HEK293 (cell line): ENCODE results near the gene IGF2R.

Source experiments
- CTCF ChIA-PET: fragments of 350-600 bp; formaldehyde crosslinking; extraction: SDS; loops from one replicate; lab custom pipeline; 2021; ENCODE audit warnings: antibody characterized with exemption; lab: Yijun Ruan, JAX
- POLR2A ChIA-PET: fragments of 300-600 bp; formaldehyde crosslinking; extraction: SDS; loops from one replicate; lab custom pipeline; 2020; ENCODE audit warnings: antibody characterized with exemption, inconsistent platforms; lab: Yijun Ruan, JAX
- H3K27ac ChIP-seq: fragments of 200-500 bp; sonication (Bioruptor generic); 2 replicates; pipeline ENCODE4 v1.5.1; 2014; ENCODE audit warnings: low read depth, low read length, control low read depth, inconsistent platforms; ENCODE audit errors: extremely low read depth
- H3K36me3 ChIP-seq, 2 experiments: fragments of 200-500 bp in 1 of 2; sonication (Bioruptor generic) in 1 of 2; 1 replicate in 1 of 2; 2 replicates in 1 of 2; pipeline ENCODE4 v1.5.1; 2014 to 2017; ENCODE audit warnings: inconsistent platforms in 2 of 2, low read length in 2 of 2; ENCODE audit not compliant: control insufficient read depth in 2 of 2, insufficient read depth in 1 of 2
- H3K4me1 ChIP-seq: fragments of 200-500 bp; sonication (Bioruptor generic); 2 replicates; pipeline ENCODE4 v1.5.1; 2014; ENCODE audit warnings: mild to moderate bottlenecking, low read length, inconsistent platforms; ENCODE audit not compliant: control insufficient read depth, insufficient read depth
- H3K4me3 ChIP-seq: 2 replicates; pipeline ENCODE4 v1.5.1; 2011; ENCODE audit warnings: low read depth, mild to moderate bottlenecking, control low read depth, low read length, moderate library complexity
- H3K9me3 ChIP-seq: fragments of 200-500 bp; sonication (Bioruptor generic); 2 replicates; pipeline ENCODE4 v1.5.1; 2014; ENCODE audit warnings: low read depth, low read length, inconsistent platforms; ENCODE audit not compliant: control insufficient read depth, insufficient read depth
- BCL6B ChIP-seq: fragments of 450-650 bp; formaldehyde crosslinking; IDR thresholded peaks from 2 replicates; pipeline ENCODE4 v1.5.1; 2017; ENCODE audit warnings: missing biosample characterization, missing genetic modification characterization
- EGR2 ChIP-seq: fragments of 450-650 bp; formaldehyde crosslinking; IDR thresholded peaks from 2 replicates; pipeline ENCODE4 v1.5.1; 2016; ENCODE audit warnings: low read depth, missing biosample characterization, missing genetic modification characterization
- FEZF1 ChIP-seq: fragments of 450-650 bp; formaldehyde crosslinking; IDR thresholded peaks from 2 replicates; pipeline ENCODE4 v1.5.1; 2016; ENCODE audit warnings: missing biosample characterization, missing genetic modification characterization
- GLIS1 ChIP-seq: fragments of 450-650 bp; formaldehyde crosslinking; IDR thresholded peaks from 2 replicates; pipeline ENCODE4 v1.5.1; 2016; ENCODE audit warnings: missing biosample characterization, missing genetic modification characterization
- OVOL3 ChIP-seq: fragments of 450-650 bp; formaldehyde crosslinking; IDR thresholded peaks from 2 replicates; pipeline ENCODE4 v1.5.1; 2016; ENCODE audit warnings: missing biosample characterization, missing genetic modification characterization
- PRDM4 ChIP-seq: fragments of 450-650 bp; formaldehyde crosslinking; IDR thresholded peaks from 2 replicates; pipeline ENCODE4 v1.5.1; 2017; ENCODE audit warnings: missing biosample characterization, missing genetic modification characterization
- RBAK ChIP-seq: fragments of 450-650 bp; formaldehyde crosslinking; IDR thresholded peaks from 2 replicates; pipeline ENCODE4 v1.5.1; 2016; ENCODE audit warnings: missing biosample characterization, missing genetic modification characterization
- SP3 ChIP-seq: fragments of 450-650 bp; formaldehyde crosslinking; IDR thresholded peaks from 2 replicates; pipeline ENCODE4 v1.5.1; 2016; ENCODE audit warnings: missing biosample characterization, missing genetic modification characterization
- TCF7L2 ChIP-seq: IDR thresholded peaks from 2 replicates; pipeline ENCODE4 v1.6.1; 2011; ENCODE audit warnings: low read depth, mild to moderate bottlenecking, inconsistent platforms, low read length, moderate library complexity, borderline replicate concordance
- ZFP3 ChIP-seq: fragments of 450-650 bp; formaldehyde crosslinking; IDR thresholded peaks from 2 replicates; pipeline ENCODE4 v1.5.1; 2016; ENCODE audit warnings: low read depth, missing biosample characterization, missing genetic modification characterization
- ZNF16 ChIP-seq: fragments of 450-650 bp; formaldehyde crosslinking; IDR thresholded peaks from 2 replicates; pipeline ENCODE4 v1.5.1; 2016; ENCODE audit warnings: low read depth, missing biosample characterization, missing genetic modification characterization
- ZNF175 ChIP-seq: fragments of 450-650 bp; formaldehyde crosslinking; IDR thresholded peaks from 2 replicates; pipeline ENCODE4 v1.5.1; 2016; ENCODE audit warnings: missing biosample characterization, missing genetic modification characterization
- ZNF184 ChIP-seq: fragments of 450-650 bp; IDR thresholded peaks from 2 replicates; pipeline ENCODE4 v1.5.1; 2018; ENCODE audit warnings: missing biosample characterization, mild to moderate bottlenecking, missing genetic modification characterization
- ZNF19 ChIP-seq: fragments of 450-650 bp; formaldehyde crosslinking; IDR thresholded peaks from 2 replicates; pipeline ENCODE4; 2016; ENCODE audit warnings: missing biosample characterization, missing genetic modification characterization, low read depth
- ZNF24 ChIP-seq: fragments of 450-650 bp; formaldehyde crosslinking; IDR thresholded peaks from 2 replicates; pipeline ENCODE4 v1.5.1; 2016; ENCODE audit warnings: missing biosample characterization, missing genetic modification characterization
- ZNF248 ChIP-seq: fragments of 450-650 bp; formaldehyde crosslinking; IDR thresholded peaks from 2 replicates; pipeline ENCODE4 v1.5.1; 2017; ENCODE audit warnings: missing biosample characterization, missing genetic modification characterization
- ZNF350 ChIP-seq: fragments of 450-650 bp; formaldehyde crosslinking; IDR thresholded peaks from 2 replicates; pipeline ENCODE4 v1.5.0; 2017; ENCODE audit warnings: missing biosample characterization, mild to moderate bottlenecking, missing genetic modification characterization
- ZNF544 ChIP-seq: fragments of 450-650 bp; formaldehyde crosslinking; IDR thresholded peaks from 2 replicates; pipeline ENCODE4 v1.5.0; 2017; ENCODE audit warnings: missing biosample characterization, missing genetic modification characterization
- ZNF585B ChIP-seq: fragments of 450-650 bp; formaldehyde crosslinking; IDR thresholded peaks from 2 replicates; pipeline ENCODE4 v1.5.1; 2016; ENCODE audit warnings: missing biosample characterization, missing genetic modification characterization
- ZNF600 ChIP-seq: fragments of 450-650 bp; formaldehyde crosslinking; IDR thresholded peaks from 2 replicates; pipeline ENCODE4 v1.5.1; 2016; ENCODE audit warnings: missing biosample characterization, missing genetic modification characterization
- ZNF777 ChIP-seq: fragments of 450-650 bp; formaldehyde crosslinking; IDR thresholded peaks from 2 replicates; pipeline ENCODE4 v1.5.1; 2017; ENCODE audit warnings: missing biosample characterization, missing genetic modification characterization, borderline replicate concordance
- ZNF791 ChIP-seq: fragments of 450-650 bp; formaldehyde crosslinking; IDR thresholded peaks from 2 replicates; pipeline ENCODE4 v1.5.1; 2016; ENCODE audit warnings: missing biosample characterization, missing genetic modification characterization
- ZNF792 ChIP-seq: fragments of 450-650 bp; formaldehyde crosslinking; IDR thresholded peaks from 2 replicates; pipeline ENCODE4 v1.5.1; 2016; ENCODE audit warnings: missing biosample characterization, missing genetic modification characterization
- ZSCAN16 ChIP-seq: fragments of 450-650 bp; formaldehyde crosslinking; IDR thresholded peaks from 2 replicates; pipeline ENCODE4 v1.5.1; 2016; ENCODE audit warnings: missing biosample characterization, missing genetic modification characterization
- TF ChIP-seq, protein P1 (sequence below): fragments of 450-650 bp; formaldehyde crosslinking; IDR thresholded peaks from 2 replicates; pipeline ENCODE4 v1.5.1; 2016; ENCODE audit warnings: missing biosample characterization, missing genetic modification characterization
- TF ChIP-seq, protein P2 (sequence below): fragments of 450-650 bp; formaldehyde crosslinking; IDR thresholded peaks from 2 replicates; pipeline ENCODE4 v1.5.1; 2016; ENCODE audit warnings: missing biosample characterization, missing genetic modification characterization
- TF ChIP-seq, protein P3 (sequence below): fragments of 450-650 bp; formaldehyde crosslinking; IDR thresholded peaks from 2 replicates; pipeline ENCODE4 v1.5.1; 2016; ENCODE audit warnings: missing biosample characterization, missing genetic modification characterization

The IGF2R gene

DNA sequence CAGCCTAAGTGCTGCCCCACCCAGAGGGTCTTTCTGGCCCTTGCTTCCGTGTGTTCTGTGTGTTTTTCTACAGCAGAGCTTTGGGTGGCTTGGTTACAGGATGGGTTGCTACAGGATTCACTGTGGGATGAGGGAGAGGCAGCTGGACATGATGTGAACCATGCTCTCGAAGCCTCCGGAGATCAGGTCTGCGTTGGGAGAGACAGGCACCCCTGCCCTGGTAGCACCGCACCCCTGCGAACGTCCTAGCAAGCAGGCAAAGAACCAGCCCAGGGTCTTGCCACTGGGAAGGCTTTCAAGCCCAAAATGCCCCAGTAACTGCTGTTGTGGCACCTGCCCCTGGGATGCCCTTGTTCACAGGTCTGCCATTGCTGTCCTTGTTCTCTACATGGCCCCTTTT, 66.4 kb downstream of the IGF2R start:
- peaks cover 4 to 94% of the 10 kb centered on the region in 2 experiments; a peak in 2 of 3 replicates for H3K36me3 ChIP-seq
- TF ChIP-seq ZNF585B (no peak), ZNF350 (tag by site-specific recombination) (no peak), ZNF248 (tag by site-specific recombination) (no peak), GLIS1 (tag by site-specific recombination) (no peak), ZNF175 (tag by site-specific recombination) (no peak), ZSCAN16 (tag by site-specific recombination) (no peak), ZNF184 (tag by site-specific recombination) (no peak), ZNF19 (tag by site-specific recombination) (no peak), ZFP3 (tag by site-specific recombination) (no peak), ZNF792 (tag by site-specific recombination) (no peak), ZNF544 (tag by site-specific recombination) (no peak), OVOL3 (tag by site-specific recombination) (no peak), TCF7L2 (no peak), ZNF24 (tag by site-specific recombination) (no peak)
- TF ChIP-seq, protein P1, sequence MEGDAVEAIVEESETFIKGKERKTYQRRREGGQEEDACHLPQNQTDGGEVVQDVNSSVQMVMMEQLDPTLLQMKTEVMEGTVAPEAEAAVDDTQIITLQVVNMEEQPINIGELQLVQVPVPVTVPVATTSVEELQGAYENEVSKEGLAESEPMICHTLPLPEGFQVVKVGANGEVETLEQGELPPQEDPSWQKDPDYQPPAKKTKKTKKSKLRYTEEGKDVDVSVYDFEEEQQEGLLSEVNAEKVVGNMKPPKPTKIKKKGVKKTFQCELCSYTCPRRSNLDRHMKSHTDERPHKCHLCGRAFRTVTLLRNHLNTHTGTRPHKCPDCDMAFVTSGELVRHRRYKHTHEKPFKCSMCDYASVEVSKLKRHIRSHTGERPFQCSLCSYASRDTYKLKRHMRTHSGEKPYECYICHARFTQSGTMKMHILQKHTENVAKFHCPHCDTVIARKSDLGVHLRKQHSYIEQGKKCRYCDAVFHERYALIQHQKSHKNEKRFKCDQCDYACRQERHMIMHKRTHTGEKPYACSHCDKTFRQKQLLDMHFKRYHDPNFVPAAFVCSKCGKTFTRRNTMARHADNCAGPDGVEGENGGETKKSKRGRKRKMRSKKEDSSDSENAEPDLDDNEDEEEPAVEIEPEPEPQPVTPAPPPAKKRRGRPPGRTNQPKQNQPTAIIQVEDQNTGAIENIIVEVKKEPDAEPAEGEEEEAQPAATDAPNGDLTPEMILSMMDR (tag by site-specific recombination): no peak
- TF ChIP-seq, all 188 proteins: peak for 0
- POLR2A ChIA-PET: no interaction called here
- Histone ChIP-seq H3K9me3 (no peaks in the 10 kb centered on the region), H3K4me3 (no peak overlapping the region), H3K27ac (no peak overlapping the region), H3K4me1 (no peaks in the 10 kb centered on the region)
- CTCF ChIA-PET: no interaction called here

- CTCF ChIA-PET: interaction anchor here (0.6 kb wide), 1 partner anchor 95 kb away, joined by 4 read pairs; no protein-coding TSS in a partner anchor
- Histone ChIP-seq H3K36me3 (peaks cover 4 to 94% of the 10 kb centered on the region in 2 experiments; a peak in 2 of 3 replicates), H3K4me1 (no peaks in the 10 kb centered on the region), H3K4me3 (no peak overlapping the region), H3K27ac (no peak overlapping the region), H3K9me3 (no peaks in the 10 kb centered on the region)
- TF ChIP-seq SP3 (tag by site-specific recombination) (no peak), BCL6B (no peak), RBAK (tag by site-specific recombination) (no peak), GLIS1 (tag by site-specific recombination) (no peak), ZNF777 (tag by site-specific recombination) (no peak), PRDM4 (tag by site-specific recombination) (no peak), ZNF600 (no peak), FEZF1 (tag by site-specific recombination) (no peak), ZNF16 (no peak), ZNF791 (tag by site-specific recombination) (no peak), EGR2 (no peak)
- TF ChIP-seq, protein P2, sequence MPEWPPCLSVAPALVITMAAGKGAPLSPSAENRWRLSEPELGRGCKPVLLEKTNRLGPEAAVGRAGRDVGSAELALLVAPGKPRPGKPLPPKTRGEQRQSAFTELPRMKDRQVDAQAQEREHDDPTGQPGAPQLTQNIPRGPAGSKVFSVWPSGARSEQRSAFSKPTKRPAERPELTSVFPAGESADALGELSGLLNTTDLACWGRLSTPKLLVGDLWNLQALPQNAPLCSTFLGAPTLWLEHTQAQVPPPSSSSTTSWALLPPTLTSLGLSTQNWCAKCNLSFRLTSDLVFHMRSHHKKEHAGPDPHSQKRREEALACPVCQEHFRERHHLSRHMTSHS (tag by site-specific recombination): no peak
- TF ChIP-seq, protein P3, sequence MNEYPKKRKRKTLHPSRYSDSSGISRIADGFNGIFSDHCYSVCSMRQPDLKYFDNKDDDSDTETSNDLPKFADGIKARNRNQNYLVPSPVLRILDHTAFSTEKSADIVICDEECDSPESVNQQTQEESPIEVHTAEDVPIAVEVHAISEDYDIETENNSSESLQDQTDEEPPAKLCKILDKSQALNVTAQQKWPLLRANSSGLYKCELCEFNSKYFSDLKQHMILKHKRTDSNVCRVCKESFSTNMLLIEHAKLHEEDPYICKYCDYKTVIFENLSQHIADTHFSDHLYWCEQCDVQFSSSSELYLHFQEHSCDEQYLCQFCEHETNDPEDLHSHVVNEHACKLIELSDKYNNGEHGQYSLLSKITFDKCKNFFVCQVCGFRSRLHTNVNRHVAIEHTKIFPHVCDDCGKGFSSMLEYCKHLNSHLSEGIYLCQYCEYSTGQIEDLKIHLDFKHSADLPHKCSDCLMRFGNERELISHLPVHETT (tag by site-specific recombination): no peak
- POLR2A ChIA-PET: no interaction called here
Observed at GRCh38 chr6:160035693-160036330, 66.9 kb downstream of the IGF2R start.
